Measurements from ENCODE around the gene POLR1A. TPM values are rescaled to one million over a fixed set of nuclear protein-coding genes. Genes with fewer than 3 reads are reported as not detected.

POLR1A gene
- total RNA-seq, 4 donors from 2014 or later: 11.8 to 20.2 (median 16.2) TPM

GRCh38 chr2:86025229-86025820, 80.4 kb downstream of the POLR1A start:
- Histone ChIP-seq H3K27ac (peak overlapping the region in 2 of 4 donors; percentile 3 to 21), H3K9me3 (no peaks in the 10 kb centered on the region), H3K4me3 (no peak overlapping the region), H3K4me1 (peaks cover 0 to 10% (median 6%) of the 10 kb centered on the region in 3 donors), H3K27me3 (no peaks in the 10 kb centered on the region), H3K36me3 (peaks cover 5 to 65% (median 20%) of the 10 kb centered on the region in 3 donors)
- intact Hi-C loops (cut with DNase I): no loop called here
- 88 to 97% methylated on average over 3 to 5 of the region's 7 CpGs for WGBS, 2 donors
- TF ChIP-seq CTCF (IDR thresholded peaks at IDR 0.05) (peak in 1 of 6 experiments; percentile 4), POLR2A (IDR thresholded peaks at IDR 0.05) (no peak)
- DNase-seq: no peak

DNA sequence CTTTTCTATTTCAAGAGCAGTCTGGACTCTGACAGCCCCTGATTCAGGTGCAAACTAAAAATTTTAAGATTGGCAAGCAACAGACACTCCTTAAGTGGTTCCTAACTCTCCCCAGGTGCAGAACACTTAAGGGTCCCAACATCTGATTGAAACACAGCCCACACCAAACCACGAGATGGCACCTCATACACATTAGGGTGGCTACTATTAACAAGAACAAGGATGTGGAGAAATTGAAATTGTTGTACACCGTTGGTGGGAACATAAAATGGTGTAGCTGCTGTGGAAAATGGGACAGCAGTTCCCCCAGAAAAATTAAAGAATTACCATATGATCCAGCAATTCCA, 82.3 kb downstream of the POLR1A start:
- intact Hi-C loops (cut with DNase I): no loop called here
- no peak overlapping the region for H3K4me3 ChIP-seq
- peaks cover 0 to 10% (median 6%) of the 10 kb centered on the region in 3 donors for H3K4me1 ChIP-seq
- no peaks in the 10 kb centered on the region for H3K9me3 ChIP-seq
- WGBS, 2 donors: 74 to 78% methylated on average over 2 of the region's 2 CpGs
- no peaks in the 10 kb centered on the region for H3K27me3 ChIP-seq
- TF ChIP-seq POLR2A (IDR thresholded peaks at IDR 0.05) (no peak), CTCF (IDR thresholded peaks at IDR 0.05) (no peak)
- DNase-seq: no peak
- H3K36me3 ChIP-seq: peaks cover 0 to 46% (median 11%) of the 10 kb centered on the region in 3 donors
- no peak overlapping the region for H3K27ac ChIP-seq

- intact Hi-C loops (cut with DNase I): no loop called here
- Histone ChIP-seq H3K4me1 (peaks cover 0 to 12% (median 6%) of the 10 kb centered on the region in 3 donors), H3K36me3 (peaks cover 0 to 40% (median 11%) of the 10 kb centered on the region in 3 donors), H3K27ac (no peak overlapping the region), H3K4me3 (no peak overlapping the region), H3K9me3 (no peaks in the 10 kb centered on the region), H3K27me3 (no peaks in the 10 kb centered on the region)
- no peak for DNase-seq
- 88 to 92% methylated on average over 12 to 13 of the region's 13 CpGs for WGBS, 2 donors
- no peak for TF ChIP-seq CTCF (IDR thresholded peaks at IDR 0.05)
- TF ChIP-seq POLR2A (IDR thresholded peaks at IDR 0.05): no peak
Observed at GRCh38 chr2:86022661-86023365, 82.9 kb downstream of the POLR1A start.

GRCh38 chr2:86021396-86022378, 84.0 kb downstream of the POLR1A start:
- TF ChIP-seq POLR2A (IDR thresholded peaks at IDR 0.05) (no peak), CTCF (IDR thresholded peaks at IDR 0.05) (no peak)
- 59 to 91% methylated on average over 3 to 11 of the region's 12 CpGs for WGBS, 2 donors
- Histone ChIP-seq H3K27me3 (no peaks in the 10 kb centered on the region), H3K36me3 (peaks cover 0 to 29% (median 2%) of the 10 kb centered on the region in 3 donors), H3K4me1 (peaks cover 0 to 16% (median 6%) of the 10 kb centered on the region in 3 donors), H3K9me3 (no peaks in the 10 kb centered on the region), H3K4me3 (no peak overlapping the region), H3K27ac (peak overlapping the region in 2 of 4 donors; percentile 3 to 12)
- intact Hi-C loops (cut with DNase I): no loop called here
- DNase-seq: no peak
